ENCODE results near the gene MCRIP1. TPM values are rescaled to one million over a fixed set of nuclear protein-coding genes. Genes with fewer than 3 reads are reported as not detected.

MCRIP1 gene
- total RNA-seq, 3 donors from 2014 or later (not counting 1 experiment from before 2014, with no cell fraction given) = 81.1 to 95.5 (median 84.2) TPM

DNA sequence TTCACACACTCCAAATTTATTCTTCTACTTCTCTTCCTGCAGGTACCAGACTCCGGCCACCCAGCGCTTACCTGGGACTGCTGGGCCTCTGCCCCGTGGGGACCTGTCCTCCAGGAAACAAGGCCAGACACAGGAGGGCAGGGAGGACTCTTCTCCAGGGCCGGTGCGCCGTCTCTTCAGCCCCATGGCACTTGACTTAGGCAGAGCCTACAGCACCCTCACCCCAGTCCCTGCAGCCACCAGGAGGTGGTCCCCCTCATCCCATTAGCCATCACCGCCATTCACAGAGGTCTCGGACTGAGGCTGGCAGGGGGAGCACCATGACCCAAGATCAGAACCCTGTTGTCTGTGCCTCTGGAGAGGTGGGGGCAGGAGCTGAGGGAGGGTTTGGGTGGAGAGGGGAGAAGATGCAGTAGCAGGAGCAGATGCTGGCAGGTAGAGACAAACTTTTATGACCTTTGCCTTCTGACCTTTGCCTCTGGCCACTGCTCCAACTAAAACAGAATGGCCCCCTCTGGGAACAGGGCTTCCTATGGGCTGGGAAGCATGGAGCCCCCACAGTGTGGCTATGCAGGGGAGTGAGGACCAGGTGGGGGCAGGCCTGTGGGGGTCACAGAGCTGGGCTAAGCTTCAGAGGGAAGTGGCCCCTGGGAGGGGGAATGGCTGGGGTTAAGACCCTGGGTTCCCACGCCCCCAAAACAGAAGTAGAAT lies 30.9 kb downstream of the MCRIP1 start:
- no peaks in the 10 kb centered on the region for H3K9me3 ChIP-seq (ENCODE audit: control insufficient read depth, insufficient read depth, low read length)
- peaks cover 17% of the 10 kb centered on the region for H3K27me3 ChIP-seq (ENCODE audit: control insufficient read depth, insufficient read depth, low read length)
- no peak overlapping the region for H3K27ac Mint-ChIP-seq
- H3K27me3 Mint-ChIP-seq (ENCODE audit: low read depth in 2 of 2) = peaks cover 25 to 34% of the 10 kb centered on the region in 2 donors
- peaks cover 0 to 4% of the 10 kb centered on the region in 2 donors for H3K4me1 Mint-ChIP-seq
- peak overlapping the region; percentile 25 for H3K4me3 Mint-ChIP-seq
- no peaks in the 10 kb centered on the region for H3K36me3 ChIP-seq (ENCODE audit: control insufficient read depth, insufficient read depth, low read length)
- TF ChIP-seq, protein P1, sequence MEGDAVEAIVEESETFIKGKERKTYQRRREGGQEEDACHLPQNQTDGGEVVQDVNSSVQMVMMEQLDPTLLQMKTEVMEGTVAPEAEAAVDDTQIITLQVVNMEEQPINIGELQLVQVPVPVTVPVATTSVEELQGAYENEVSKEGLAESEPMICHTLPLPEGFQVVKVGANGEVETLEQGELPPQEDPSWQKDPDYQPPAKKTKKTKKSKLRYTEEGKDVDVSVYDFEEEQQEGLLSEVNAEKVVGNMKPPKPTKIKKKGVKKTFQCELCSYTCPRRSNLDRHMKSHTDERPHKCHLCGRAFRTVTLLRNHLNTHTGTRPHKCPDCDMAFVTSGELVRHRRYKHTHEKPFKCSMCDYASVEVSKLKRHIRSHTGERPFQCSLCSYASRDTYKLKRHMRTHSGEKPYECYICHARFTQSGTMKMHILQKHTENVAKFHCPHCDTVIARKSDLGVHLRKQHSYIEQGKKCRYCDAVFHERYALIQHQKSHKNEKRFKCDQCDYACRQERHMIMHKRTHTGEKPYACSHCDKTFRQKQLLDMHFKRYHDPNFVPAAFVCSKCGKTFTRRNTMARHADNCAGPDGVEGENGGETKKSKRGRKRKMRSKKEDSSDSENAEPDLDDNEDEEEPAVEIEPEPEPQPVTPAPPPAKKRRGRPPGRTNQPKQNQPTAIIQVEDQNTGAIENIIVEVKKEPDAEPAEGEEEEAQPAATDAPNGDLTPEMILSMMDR (IDR thresholded peaks at IDR 0.05) = no peak
- no peak overlapping the region for H3K27ac ChIP-seq (ENCODE audit: low read length)
- 84% methylated on average over 9 of the region's 9 CpGs for WGBS (ENCODE audit: insufficient coverage)
- ATAC-seq (no peak), DNase-seq (no peak)
- intact Hi-C loops (cut with micrococcal nuclease) = no loop called here
- no peak overlapping the region for H3K4me3 ChIP-seq (ENCODE audit: low read length)
- no peaks in the 10 kb centered on the region for H3K36me3 Mint-ChIP-seq
- no peaks in the 10 kb centered on the region for H3K9me3 Mint-ChIP-seq
- no peaks in the 10 kb centered on the region for H3K4me1 ChIP-seq (ENCODE audit: control insufficient read depth, insufficient read depth, low read length)

DNA sequence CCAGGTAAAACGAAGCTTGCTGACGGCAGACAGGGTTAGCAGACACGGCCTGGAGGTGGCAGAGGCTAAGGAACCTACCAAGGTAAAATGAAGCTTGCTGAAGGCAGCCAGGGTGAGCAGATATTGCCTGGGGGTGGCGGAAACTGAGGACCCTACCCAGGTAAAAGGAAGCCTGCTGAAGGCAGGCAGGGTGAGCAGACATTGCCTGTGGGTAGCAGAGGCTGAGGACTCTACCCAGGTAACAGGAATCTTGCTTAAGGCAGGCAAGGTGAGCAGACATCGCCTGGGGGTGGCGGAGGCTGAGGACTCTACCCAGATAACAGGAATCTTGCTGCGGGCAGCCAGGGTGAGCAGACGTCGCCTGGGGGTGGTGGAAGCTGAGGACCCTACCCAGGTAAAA lies 31.8 kb downstream of the MCRIP1 start:
- H3K4me1 Mint-ChIP-seq = peaks cover 0 to 4% of the 10 kb centered on the region in 2 donors
- WGBS (ENCODE audit: insufficient coverage) = 87% methylated on average over 9 of the region's 9 CpGs
- no peaks in the 10 kb centered on the region for H3K36me3 ChIP-seq (ENCODE audit: control insufficient read depth, insufficient read depth, low read length)
- no peak overlapping the region for H3K4me3 ChIP-seq (ENCODE audit: low read length)
- H3K27me3 ChIP-seq (ENCODE audit: control insufficient read depth, insufficient read depth, low read length) = peaks cover 17% of the 10 kb centered on the region
- H3K9me3 Mint-ChIP-seq = no peaks in the 10 kb centered on the region
- no peak overlapping the region for H3K27ac ChIP-seq (ENCODE audit: low read length)
- peaks cover 25 to 34% of the 10 kb centered on the region in 2 donors for H3K27me3 Mint-ChIP-seq (ENCODE audit: low read depth in 2 of 2)
- H3K36me3 Mint-ChIP-seq = no peaks in the 10 kb centered on the region
- no peaks in the 10 kb centered on the region for H3K4me1 ChIP-seq (ENCODE audit: control insufficient read depth, insufficient read depth, low read length)
- DNase-seq (no peak), ATAC-seq (no peak)
- TF ChIP-seq, protein P1 (IDR thresholded peaks at IDR 0.05) = no peak
- H3K9me3 ChIP-seq (ENCODE audit: control insufficient read depth, insufficient read depth, low read length) = no peaks in the 10 kb centered on the region
- no peak overlapping the region for H3K4me3 Mint-ChIP-seq
- intact Hi-C loops (cut with micrococcal nuclease) = no loop called here
- no peak overlapping the region for H3K27ac Mint-ChIP-seq

DNA sequence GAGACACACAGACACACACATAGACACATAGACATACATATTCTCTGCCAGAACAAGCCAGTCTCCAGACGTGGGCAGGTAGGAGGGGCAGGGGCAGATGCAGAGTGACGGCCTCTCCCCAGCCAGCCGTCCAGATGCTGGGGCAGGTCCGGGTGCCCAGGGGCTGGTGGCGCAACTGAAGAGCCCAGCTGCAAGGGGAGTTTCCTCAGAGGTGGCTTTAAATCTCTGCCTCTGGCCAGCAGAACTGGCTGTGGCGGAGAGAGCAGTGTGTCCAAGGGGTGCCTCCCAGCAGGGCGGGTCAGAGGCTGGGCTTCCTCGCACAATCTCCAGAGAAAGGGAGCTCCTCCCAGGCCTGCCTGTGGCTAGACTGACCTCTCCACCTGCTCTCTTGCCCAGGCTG lies 38.6 kb downstream of the MCRIP1 start:
- no peaks in the 10 kb centered on the region for H3K9me3 ChIP-seq (ENCODE audit: control insufficient read depth, insufficient read depth, low read length)
- no peaks in the 10 kb centered on the region for H3K4me1 ChIP-seq (ENCODE audit: control insufficient read depth, insufficient read depth, low read length)
- H3K36me3 Mint-ChIP-seq = no peaks in the 10 kb centered on the region
- ATAC-seq (peak in 1 of 3 donors; percentile 30), DNase-seq (no peak)
- no peaks in the 10 kb centered on the region for H3K27me3 Mint-ChIP-seq (ENCODE audit: low read depth in 2 of 2)
- H3K27ac Mint-ChIP-seq = no peak overlapping the region
- H3K27me3 ChIP-seq (ENCODE audit: control insufficient read depth, insufficient read depth, low read length) = no peaks in the 10 kb centered on the region
- no peak overlapping the region for H3K27ac ChIP-seq (ENCODE audit: low read length)
- 71% methylated on average over 8 of the region's 8 CpGs for WGBS (ENCODE audit: insufficient coverage)
- intact Hi-C loops (cut with micrococcal nuclease) = no loop called here
- H3K36me3 ChIP-seq (ENCODE audit: control insufficient read depth, insufficient read depth, low read length) = no peaks in the 10 kb centered on the region
- no peaks in the 10 kb centered on the region for H3K9me3 Mint-ChIP-seq
- no peaks in the 10 kb centered on the region for H3K4me1 Mint-ChIP-seq
- no peak overlapping the region for H3K4me3 Mint-ChIP-seq
- no peak overlapping the region for H3K4me3 ChIP-seq (ENCODE audit: low read length)
- TF ChIP-seq, protein P1 (IDR thresholded peaks at IDR 0.05) = no peak

DNA sequence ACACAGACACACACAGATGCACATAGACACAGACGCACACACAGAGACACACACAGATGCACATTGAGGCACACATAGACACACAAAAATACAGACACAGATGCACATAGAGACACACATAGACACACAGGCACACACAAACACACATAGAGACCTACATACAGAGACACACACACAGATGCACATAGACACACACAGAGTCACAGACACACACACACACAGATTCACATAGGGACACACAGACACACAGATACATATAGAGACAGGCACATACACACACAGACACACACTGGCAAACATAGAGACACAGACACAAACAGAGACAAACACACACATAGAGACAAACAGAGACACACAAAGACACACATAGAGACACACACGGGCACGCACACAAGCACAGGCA lies 39.0 kb downstream of the MCRIP1 start:
- Histone ChIP-seq H3K27me3 (ENCODE audit: control insufficient read depth, insufficient read depth, low read length) (no peaks in the 10 kb centered on the region), H3K9me3 (ENCODE audit: control insufficient read depth, insufficient read depth, low read length) (no peaks in the 10 kb centered on the region), H3K36me3 (ENCODE audit: control insufficient read depth, insufficient read depth, low read length) (no peaks in the 10 kb centered on the region), H3K4me3 (ENCODE audit: low read length) (no peak overlapping the region), H3K27ac (ENCODE audit: low read length) (no peak overlapping the region), H3K4me1 (ENCODE audit: control insufficient read depth, insufficient read depth, low read length) (no peaks in the 10 kb centered on the region)
- Mint-ChIP-seq H3K9me3 (no peaks in the 10 kb centered on the region), H3K27ac (no peak overlapping the region), H3K4me3 (no peak overlapping the region), H3K27me3 (ENCODE audit: low read depth in 2 of 2) (no peaks in the 10 kb centered on the region), H3K4me1 (no peaks in the 10 kb centered on the region), H3K36me3 (no peaks in the 10 kb centered on the region)
- intact Hi-C loops (cut with micrococcal nuclease) = no loop called here
- TF ChIP-seq, protein P1 (IDR thresholded peaks at IDR 0.05) = no peak
- DNase-seq (no peak), ATAC-seq (peak in 1 of 3 donors; percentile 7)
- 97% methylated on average over 3 of the region's 3 CpGs for WGBS (ENCODE audit: insufficient coverage)

All from natural killer cell (primary cell).